Activated CD8-positive, alpha-beta memory T cell treated with anti-CD3 and anti-CD28 coated beads, Interleukin-2, amount 10 ng/mL, durations not matched to agents 7 days and 5 days (primary cell): ENCODE results near the gene FBXW7. TPM values are rescaled to one million over a fixed set of nuclear protein-coding genes. Genes with fewer than 3 reads are reported as not detected.

Experiments
- ATAC-seq: fragments of 150-1000 bp; cut with Tn5 transposase; one replicate; pipeline ENCODE4 v1.10.0; 2021; ENCODE audit warnings: moderate library complexity
- CTCF ChIA-PET: fragments of 350-600 bp; sonication (Branson Sonifier 250); formaldehyde crosslinking; loops from one replicate; lab custom pipeline; 2021; ENCODE audit warnings: antibody characterized with exemption; lab: Charles Lee
- DNase-seq: peaks from one replicate; pipeline ENCODE4 v3.0.0-alpha.2; 2020
- H3K27ac Mint-ChIP-seq: one replicate; pipeline ENCODE4 v1.8.0; 2021; ENCODE audit warnings: mild to moderate bottlenecking, mixed read lengths
- H3K27me3 Mint-ChIP-seq: one replicate; pipeline ENCODE4 v1.8.0; 2021; ENCODE audit warnings: mixed read lengths
- H3K36me3 Mint-ChIP-seq: one replicate; pipeline ENCODE4 v1.8.0; 2021; ENCODE audit warnings: mild to moderate bottlenecking, mixed read lengths
- H3K4me1 Mint-ChIP-seq: one replicate; pipeline ENCODE4 v1.8.0; 2021; ENCODE audit warnings: mixed read lengths
- H3K4me3 Mint-ChIP-seq: one replicate; pipeline ENCODE4 v1.8.0; 2021; ENCODE audit warnings: mild to moderate bottlenecking, moderate library complexity, mixed read lengths
- H3K9me3 Mint-ChIP-seq: one replicate; pipeline ENCODE4 v1.8.0; 2022; ENCODE audit warnings: low read depth, mixed read lengths
- total RNA-seq, 2 experiments: library from RNA; stranded (reverse); gene quantifications; one replicate each; pipeline ENCODE4 v1.2.3, GENCODE V29; 2021

Gene FBXW7
- total RNA-seq, 2 experiments from 2014 or later = 49.3 to 62.9 TPM

DNA sequence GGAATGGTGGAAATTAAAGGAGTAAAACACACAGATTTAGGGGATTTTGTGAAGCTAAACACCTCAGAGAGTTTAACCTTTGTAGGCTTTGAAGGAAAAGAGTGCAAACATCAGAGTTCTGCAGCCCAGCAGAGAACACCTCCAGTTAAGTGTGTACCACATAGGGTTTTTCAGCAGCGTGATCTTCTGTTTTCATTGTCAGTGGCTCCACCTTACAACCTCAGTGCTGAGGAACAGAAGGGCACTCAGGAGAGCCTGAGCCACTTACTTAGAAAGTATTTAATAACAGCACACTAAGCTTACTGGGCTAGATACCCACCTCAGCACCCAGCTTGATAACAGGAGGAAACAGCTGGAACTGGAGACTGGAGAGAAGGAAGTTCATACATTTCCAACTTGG, 2.0 kb upstream of the FBXW7 start:
- ATAC-seq = no peak
- Mint-ChIP-seq H3K27me3 (no peaks in the 10 kb centered on the region), H3K4me1 (peaks cover 39% of the 10 kb centered on the region), H3K36me3 (peaks cover 26% of the 10 kb centered on the region), H3K27ac (peak overlapping the region; percentile 98), H3K9me3 (no peaks in the 10 kb centered on the region), H3K4me3 (peak overlapping the region; percentile 85)
- CTCF ChIA-PET = interaction anchor here (0.6 to 5.8 kb wide), 7 partner anchors 13 to 197 kb away, joined by 3 to 54 read pairs (median 3); no protein-coding TSS in a partner anchor
- no peak for DNase-seq

DNA sequence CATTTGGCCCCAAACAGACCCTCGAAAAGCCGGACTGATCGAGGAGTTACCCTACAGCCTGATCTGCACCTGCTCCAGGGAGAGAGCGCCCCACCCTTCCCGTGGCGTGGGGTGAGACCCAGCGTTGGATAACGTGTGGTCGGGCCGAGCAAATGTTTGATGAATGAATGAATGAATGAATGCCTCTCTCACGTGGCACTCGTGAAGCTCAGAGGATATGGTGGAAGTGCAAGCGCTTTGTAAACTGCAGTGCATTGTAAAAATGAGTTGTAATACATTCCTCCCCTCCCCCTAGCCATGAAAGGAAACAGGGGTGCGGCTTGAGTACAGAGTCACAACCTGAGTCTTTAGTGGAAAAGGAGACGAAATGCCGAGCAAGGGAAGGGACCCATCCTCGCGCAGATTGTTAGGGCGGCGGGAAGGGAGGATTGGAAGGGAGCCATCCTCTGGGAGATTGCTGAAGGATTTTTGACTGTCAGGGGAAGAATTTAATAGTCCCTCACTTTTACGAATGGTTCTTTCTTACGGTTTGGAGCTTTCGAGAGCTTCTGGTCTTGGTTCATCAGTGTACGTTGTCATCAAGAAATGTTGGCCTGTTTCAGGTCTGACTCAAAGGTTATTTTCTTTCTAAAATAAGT, 772 bp upstream of the FBXW7 start:
- Mint-ChIP-seq H3K27me3 (no peaks in the 10 kb centered on the region), H3K36me3 (peaks cover 23% of the 10 kb centered on the region), H3K4me1 (peaks cover 49% of the 10 kb centered on the region), H3K4me3 (peak overlapping the region; percentile 85), H3K9me3 (no peaks in the 10 kb centered on the region), H3K27ac (peak overlapping the region; percentile 98)
- ATAC-seq (peak; percentile 60), DNase-seq (peak; percentile 89)
- CTCF ChIA-PET = interaction anchor here (0.8 to 5.8 kb wide), 14 partner anchors 8 to 142 kb away, joined by 3 to 54 read pairs (median 5); no protein-coding TSS in a partner anchor

DNA sequence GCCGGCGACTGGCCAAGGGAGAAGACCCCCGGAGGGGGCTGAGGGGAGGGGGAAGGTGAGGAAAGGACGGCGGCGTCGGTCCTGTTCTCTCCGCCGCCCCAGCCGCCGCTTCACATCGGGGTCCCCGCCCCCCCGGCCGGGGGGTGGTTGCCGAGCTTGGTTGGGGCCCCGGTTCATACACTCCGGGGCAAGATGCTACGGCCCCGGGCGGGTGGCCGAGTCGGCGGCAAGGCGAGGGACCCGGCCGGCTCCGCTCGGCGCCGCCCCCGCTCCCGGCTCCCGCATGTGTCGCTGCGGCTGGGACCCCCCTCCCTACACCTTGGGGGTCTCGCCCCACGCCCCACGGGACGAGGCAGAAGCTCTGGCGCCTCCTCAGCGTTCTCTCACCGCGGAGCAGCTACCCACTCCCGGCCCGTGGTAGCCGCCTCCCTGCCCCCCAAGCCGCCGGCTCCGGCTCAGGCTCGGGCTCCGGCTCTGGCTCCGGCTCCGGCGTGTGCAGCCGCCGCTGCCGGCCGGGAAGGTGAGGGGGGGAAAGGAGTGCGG, 461 bp downstream of the FBXW7 start:
- Mint-ChIP-seq H3K27me3 (no peaks in the 10 kb centered on the region), H3K4me1 (peaks cover 58% of the 10 kb centered on the region), H3K9me3 (no peaks in the 10 kb centered on the region), H3K36me3 (peaks cover 28% of the 10 kb centered on the region), H3K27ac (peak overlapping the region; percentile 98), H3K4me3 (peak overlapping the region; percentile 85)
- ATAC-seq = peak; percentile 10
- peak; percentile 58 for DNase-seq
- CTCF ChIA-PET = interaction anchor here (0.9 to 5.8 kb wide), 11 partner anchors 9 to 105 kb away, joined by 3 to 54 read pairs (median 5); no protein-coding TSS in a partner anchor

- Mint-ChIP-seq H3K9me3 (no peaks in the 10 kb centered on the region), H3K4me3 (peak overlapping the region; percentile 85), H3K4me1 (peaks cover 57% of the 10 kb centered on the region), H3K27ac (peak overlapping the region; percentile 89), H3K27me3 (no peaks in the 10 kb centered on the region), H3K36me3 (peaks cover 26% of the 10 kb centered on the region)
- CTCF ChIA-PET = interaction anchor here (0.5 to 5.8 kb wide), 10 partner anchors 8 to 79 kb away, joined by 3 to 54 read pairs (median 4); no protein-coding TSS in a partner anchor
- ATAC-seq = peak; percentile 9
- DNase-seq = peak; percentile 72
These were observed 1.1 kb downstream of the FBXW7 start for GRCh38 chr4:152534541-152535359.

- Mint-ChIP-seq H3K9me3 (no peaks in the 10 kb centered on the region), H3K36me3 (peaks cover 24% of the 10 kb centered on the region), H3K27ac (no peak overlapping the region), H3K27me3 (no peaks in the 10 kb centered on the region), H3K4me1 (peaks cover 47% of the 10 kb centered on the region), H3K4me3 (no peak overlapping the region)
- CTCF ChIA-PET = interaction anchor here (0.8 to 1.6 kb wide), 3 partner anchors 16 to 30 kb away, joined by 3 to 8 read pairs (median 3); no protein-coding TSS in a partner anchor
- DNase-seq (no peak), ATAC-seq (no peak)
These were observed 4.4 kb downstream of the FBXW7 start for GRCh38 chr4:152531479-152531878.

GRCh38 chr4:152530600-152530999, 5.3 kb downstream of the FBXW7 start:
- peaks cover 54% of the 10 kb centered on the region for H3K4me1 Mint-ChIP-seq
- no peaks in the 10 kb centered on the region for H3K27me3 Mint-ChIP-seq
- CTCF ChIA-PET = interaction anchor here (0.7 to 1.8 kb wide), 4 partner anchors 16 to 111 kb away, joined by 3 to 7 read pairs (median 3); no protein-coding TSS in a partner anchor
- peaks cover 29% of the 10 kb centered on the region for H3K36me3 Mint-ChIP-seq
- no peak overlapping the region for H3K4me3 Mint-ChIP-seq
- DNase-seq (no peak), ATAC-seq (no peak)
- peak overlapping the region; percentile 27 for H3K27ac Mint-ChIP-seq
- H3K9me3 Mint-ChIP-seq = no peaks in the 10 kb centered on the region

DNA sequence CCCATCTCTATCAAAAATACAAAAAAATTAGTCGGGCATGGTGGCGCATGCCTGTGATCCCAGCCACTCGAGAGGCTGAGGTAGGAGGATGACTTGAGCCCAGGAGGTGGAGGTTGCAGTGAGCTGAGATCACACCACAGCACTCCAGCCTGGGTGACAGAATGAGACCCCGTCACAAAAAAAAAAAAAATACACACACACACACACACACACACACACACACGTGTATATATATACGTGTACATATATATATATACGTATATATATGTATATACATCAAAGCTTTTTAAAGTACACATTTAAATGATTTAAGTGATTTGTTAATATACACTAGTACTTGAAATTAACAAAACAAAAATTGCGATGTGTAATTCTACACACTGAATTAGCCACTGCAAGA, 6.0 kb downstream of the FBXW7 start:
- Mint-ChIP-seq H3K27ac (no peak overlapping the region), H3K27me3 (no peaks in the 10 kb centered on the region), H3K4me3 (no peak overlapping the region), H3K36me3 (peaks cover 33% of the 10 kb centered on the region), H3K9me3 (no peaks in the 10 kb centered on the region), H3K4me1 (peaks cover 60% of the 10 kb centered on the region)
- CTCF ChIA-PET = interaction anchor here (0.7 to 1.8 kb wide), 4 partner anchors 15 to 112 kb away, joined by 3 to 7 read pairs (median 3); no protein-coding TSS in a partner anchor
- no peak for ATAC-seq
- DNase-seq = no peak

- no peak overlapping the region for H3K27ac Mint-ChIP-seq
- peaks cover 31% of the 10 kb centered on the region for H3K36me3 Mint-ChIP-seq
- peaks cover 68% of the 10 kb centered on the region for H3K4me1 Mint-ChIP-seq
- ATAC-seq = no peak
- H3K27me3 Mint-ChIP-seq = no peaks in the 10 kb centered on the region
- no peak for DNase-seq
- no peaks in the 10 kb centered on the region for H3K9me3 Mint-ChIP-seq
- CTCF ChIA-PET = interaction anchor here (0.9 to 1.4 kb wide), 4 partner anchors 13 to 119 kb away, joined by 3 to 8 read pairs (median 3); no protein-coding TSS in a partner anchor
- no peak overlapping the region for H3K4me3 Mint-ChIP-seq
These were observed 7.8 kb downstream of the FBXW7 start for GRCh38 chr4:152528060-152528459.

GRCh38 chr4:152525878-152526277, 10.0 kb downstream of the FBXW7 start:
- Mint-ChIP-seq H3K27ac (no peak overlapping the region), H3K4me1 (peaks cover 68% of the 10 kb centered on the region), H3K36me3 (peaks cover 38% of the 10 kb centered on the region), H3K4me3 (no peak overlapping the region), H3K9me3 (no peaks in the 10 kb centered on the region), H3K27me3 (no peaks in the 10 kb centered on the region)
- DNase-seq = no peak
- no peak for ATAC-seq
- CTCF ChIA-PET = interaction anchor here (0.9 to 1.6 kb wide), 5 partner anchors 10 to 172 kb away, joined by 3 to 5 read pairs (median 3); partner anchors contain the start of gene FBXW7

DNA sequence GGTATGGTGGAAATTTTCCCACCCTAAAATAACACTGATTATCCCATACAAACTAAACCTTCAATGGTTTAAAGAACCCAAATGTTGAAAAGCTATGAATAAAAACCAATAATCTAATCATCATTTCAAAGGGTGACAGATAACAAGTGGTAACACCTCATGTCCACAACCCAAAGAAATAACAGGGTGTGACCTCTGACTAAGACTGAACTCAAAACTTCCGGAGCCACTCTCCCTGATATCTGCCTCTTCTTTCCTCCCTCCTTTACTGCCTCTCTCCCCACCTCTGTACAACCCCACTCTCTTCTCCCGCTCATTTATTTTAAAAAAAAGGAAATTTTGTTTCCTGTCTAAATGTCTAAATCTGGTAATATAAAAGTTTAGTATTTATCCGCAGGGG, 11.5 kb downstream of the FBXW7 start:
- Mint-ChIP-seq H3K27ac (peak overlapping the region; percentile 81), H3K36me3 (peaks cover 42% of the 10 kb centered on the region), H3K4me1 (peaks cover 61% of the 10 kb centered on the region), H3K27me3 (no peaks in the 10 kb centered on the region), H3K4me3 (peak overlapping the region; percentile 14), H3K9me3 (peaks cover 3% of the 10 kb centered on the region)
- DNase-seq = no peak
- CTCF ChIA-PET = interaction anchor here (1.2 to 1.6 kb wide), 3 partner anchors 8 to 113 kb away, joined by 4 to 6 read pairs (median 4); no protein-coding TSS in a partner anchor
- peak; percentile 90 for ATAC-seq

- H3K27me3 Mint-ChIP-seq = no peaks in the 10 kb centered on the region
- CTCF ChIA-PET = interaction anchor here (1.0 to 2.6 kb wide), 6 partner anchors 9 to 255 kb away, joined by 3 to 8 read pairs (median 4); partner anchors contain the start of genes FBXW7 and TIGD4
- H3K9me3 Mint-ChIP-seq = peaks cover 3% of the 10 kb centered on the region
- no peak overlapping the region for H3K4me3 Mint-ChIP-seq
- ATAC-seq = no peak
- peak overlapping the region; percentile 43 for H3K27ac Mint-ChIP-seq
- peaks cover 60% of the 10 kb centered on the region for H3K4me1 Mint-ChIP-seq
- peaks cover 44% of the 10 kb centered on the region for H3K36me3 Mint-ChIP-seq
- no peak for DNase-seq
These were observed 12.2 kb downstream of the FBXW7 start for GRCh38 chr4:152523731-152524130.

DNA sequence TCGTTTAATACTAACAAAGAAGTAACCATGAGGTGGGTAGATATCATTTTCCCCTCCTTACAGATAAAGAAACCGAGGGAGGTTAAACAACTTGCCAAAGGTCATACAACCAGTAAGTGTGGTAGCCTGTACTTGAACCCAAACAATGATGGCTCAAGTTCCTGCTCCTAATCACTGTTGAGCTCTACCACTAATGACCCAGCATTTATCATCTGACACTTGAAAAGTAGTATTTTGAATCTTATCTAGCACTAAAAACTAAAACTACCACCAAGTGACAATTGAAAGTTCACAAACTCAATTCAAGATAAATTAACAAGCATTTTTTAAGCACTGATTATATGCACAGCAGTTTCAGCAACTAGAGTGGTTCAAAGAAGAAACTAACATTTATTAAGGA, 13.1 kb downstream of the FBXW7 start:
- Mint-ChIP-seq H3K4me3 (no peak overlapping the region), H3K27me3 (no peaks in the 10 kb centered on the region), H3K27ac (no peak overlapping the region), H3K4me1 (peaks cover 53% of the 10 kb centered on the region), H3K36me3 (peaks cover 38% of the 10 kb centered on the region), H3K9me3 (peaks cover 3% of the 10 kb centered on the region)
- CTCF ChIA-PET = interaction anchor here (1.0 to 2.6 kb wide), 4 partner anchors 12 to 118 kb away, joined by 4 to 15 read pairs (median 8); partner anchors contain the start of gene FBXW7
- ATAC-seq (no peak), DNase-seq (no peak)
